HUES6 (cell line): ENCODE results near the gene SLC13A1.

Experiments used
- H3K27ac ChIP-seq: 2 replicates; pipeline ENCODE4 v1.7.0; 2013; ENCODE audit warnings: low read depth, mild to moderate bottlenecking, low read length, inconsistent platforms
- H3K27me3 ChIP-seq: 2 replicates; pipeline ENCODE4 v1.6.1; 2013; ENCODE audit warnings: low read length; ENCODE audit not compliant: control insufficient read depth, insufficient read depth
- H3K36me3 ChIP-seq: 2 replicates; pipeline ENCODE4 v1.6.1; 2013; ENCODE audit warnings: low read length; ENCODE audit not compliant: control insufficient read depth, insufficient read depth
- H3K4me1 ChIP-seq: 2 replicates; pipeline ENCODE4 v1.6.1; 2013; ENCODE audit warnings: low read length; ENCODE audit not compliant: control insufficient read depth, insufficient read depth
- H3K4me3 ChIP-seq: 2 replicates; pipeline ENCODE4 v1.5.1; 2013; ENCODE audit warnings: low read depth, low read length
- H3K9ac ChIP-seq: one replicate; pipeline ENCODE4 v1.6.1; 2013; ENCODE audit warnings: mild to moderate bottlenecking, low read length
- H3K9me3 ChIP-seq: 2 replicates; pipeline ENCODE4 v1.6.1; 2013; ENCODE audit warnings: low read depth, low read length; ENCODE audit not compliant: control insufficient read depth, insufficient read depth

The SLC13A1 gene

DNA sequence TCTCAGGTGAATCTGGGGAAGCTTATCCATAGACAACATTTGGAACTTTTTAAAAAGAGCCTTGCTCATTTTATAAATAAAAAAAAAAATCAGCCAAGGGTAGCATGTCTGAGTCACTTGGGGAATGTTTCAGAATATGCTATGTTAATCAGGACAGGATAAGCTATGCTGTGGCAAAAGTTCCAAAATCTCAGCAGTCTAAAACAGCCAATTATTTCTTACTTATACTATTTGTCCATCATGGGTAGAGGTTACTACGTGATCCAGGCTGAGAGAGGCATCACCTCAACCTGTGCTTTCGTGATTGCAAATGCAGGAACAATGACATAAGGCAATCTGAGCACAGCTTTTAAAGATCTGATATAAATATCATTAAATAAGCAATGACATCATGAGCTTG, 6.5 kb downstream of the SLC13A1 start:
- Histone ChIP-seq H3K9ac (no peak overlapping the region), H3K27me3 (no peaks in the 10 kb centered on the region), H3K27ac (no peak overlapping the region), H3K4me3 (no peak overlapping the region), H3K36me3 (no peaks in the 10 kb centered on the region), H3K9me3 (no peaks in the 10 kb centered on the region), H3K4me1 (0 out of 2 replicates have a peak, but pooled peaks cover 2% of the 10 kb centered on the region)

GRCh38 chr7:123191132-123191531, 8.6 kb downstream of the SLC13A1 start:
- Histone ChIP-seq H3K27ac (no peak overlapping the region), H3K27me3 (no peaks in the 10 kb centered on the region), H3K9ac (no peak overlapping the region), H3K4me1 (0 out of 2 replicates have a peak, but pooled peaks cover 2% of the 10 kb centered on the region), H3K9me3 (0 out of 2 replicates have a peak, but pooled peaks cover 5% of the 10 kb centered on the region), H3K4me3 (no peak overlapping the region), H3K36me3 (no peaks in the 10 kb centered on the region)

DNA sequence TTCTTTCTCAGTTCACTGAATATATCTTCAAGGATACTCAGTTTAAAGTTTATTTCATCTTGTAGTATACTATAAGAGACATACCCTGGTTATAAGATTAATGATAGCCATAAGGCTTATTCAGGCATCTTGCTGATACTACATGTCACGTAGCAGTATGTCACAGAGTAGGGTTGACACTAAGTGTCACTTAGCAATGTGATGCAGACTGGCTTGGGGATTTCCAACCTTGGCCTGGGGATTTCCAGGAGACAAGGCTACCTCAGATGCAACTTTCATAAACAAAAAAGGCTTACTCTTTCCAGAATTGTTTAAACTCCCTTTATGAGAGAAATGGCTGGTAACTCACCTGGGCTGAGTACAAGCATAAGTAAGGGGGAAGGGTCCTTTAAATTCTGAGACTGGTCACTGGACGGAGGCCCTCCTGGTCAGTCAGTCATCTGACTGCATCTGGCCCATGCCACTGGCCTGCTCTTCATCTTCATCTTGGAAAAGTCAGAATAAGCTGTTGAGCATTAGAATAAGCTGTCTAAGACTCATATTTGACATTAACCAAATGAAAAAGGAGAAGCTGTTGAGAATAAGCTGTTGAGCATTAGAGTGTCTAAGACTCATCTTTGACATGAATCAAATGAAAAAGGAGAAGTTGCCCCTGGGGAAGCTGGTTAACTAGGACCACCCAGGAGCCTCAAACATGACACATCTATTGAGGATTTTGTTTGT, 9.5 kb downstream of the SLC13A1 start:
- no peak overlapping the region for H3K27ac ChIP-seq
- H3K9ac ChIP-seq = no peak overlapping the region
- no peaks in the 10 kb centered on the region for H3K36me3 ChIP-seq
- peaks cover 5% of the 10 kb centered on the region; the same call in 1 of the 2 replicates for H3K9me3 ChIP-seq
- H3K4me3 ChIP-seq = no peak overlapping the region
- 0 out of 2 replicates have a peak, but pooled peaks cover 2% of the 10 kb centered on the region for H3K4me1 ChIP-seq
- no peaks in the 10 kb centered on the region for H3K27me3 ChIP-seq

- H3K27me3 ChIP-seq = no peaks in the 10 kb centered on the region
- peaks cover 5% of the 10 kb centered on the region; the same call in 1 of the 2 replicates for H3K9me3 ChIP-seq
- H3K36me3 ChIP-seq = no peaks in the 10 kb centered on the region
- no peak overlapping the region for H3K9ac ChIP-seq
- no peak overlapping the region for H3K4me3 ChIP-seq
- H3K27ac ChIP-seq = no peak overlapping the region
- H3K4me1 ChIP-seq = no peaks in the 10 kb centered on the region
Observed at GRCh38 chr7:123185756-123186155, 14.0 kb downstream of the SLC13A1 start.

DNA sequence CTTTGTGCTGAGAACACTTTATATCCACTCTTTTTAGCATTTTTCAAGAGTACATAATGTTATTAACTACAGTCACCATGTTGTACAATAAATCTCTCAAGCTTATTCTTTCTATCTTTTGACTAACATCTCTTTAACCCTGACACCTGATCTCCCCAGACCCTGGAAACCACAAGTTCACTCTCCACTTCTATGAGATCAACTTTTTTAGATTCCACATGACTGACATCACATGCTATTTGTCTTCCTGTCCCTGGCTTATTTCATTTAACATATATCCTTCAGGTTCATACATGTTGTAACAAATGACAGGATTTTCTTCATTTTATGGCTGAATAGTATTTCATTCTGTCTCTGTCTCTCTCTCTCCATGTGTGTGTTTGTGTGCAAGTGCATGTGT, 15.5 kb downstream of the SLC13A1 start:
- no peaks in the 10 kb centered on the region for H3K36me3 ChIP-seq
- H3K27ac ChIP-seq = no peak overlapping the region
- no peaks in the 10 kb centered on the region for H3K4me1 ChIP-seq
- H3K4me3 ChIP-seq = no peak overlapping the region
- peaks cover 5% of the 10 kb centered on the region; the same call in 1 of the 2 replicates for H3K9me3 ChIP-seq
- H3K9ac ChIP-seq = no peak overlapping the region
- H3K27me3 ChIP-seq = no peaks in the 10 kb centered on the region

GRCh38 chr7:123183431-123183830, 16.3 kb downstream of the SLC13A1 start:
- no peak overlapping the region for H3K27ac ChIP-seq

GRCh38 chr7:123177442-123177841, 22.3 kb downstream of the SLC13A1 start:
- H3K27ac ChIP-seq = no peak overlapping the region
- no peaks in the 10 kb centered on the region for H3K9me3 ChIP-seq
- no peak overlapping the region for H3K4me3 ChIP-seq
- H3K9ac ChIP-seq = no peak overlapping the region
- H3K27me3 ChIP-seq = no peaks in the 10 kb centered on the region
- H3K36me3 ChIP-seq = no peaks in the 10 kb centered on the region
- H3K4me1 ChIP-seq = no peaks in the 10 kb centered on the region

More at GRCh38 chr7:123183431-123183830, 16.3 kb downstream of the SLC13A1 start:
- H3K9me3 ChIP-seq = peaks cover 5% of the 10 kb centered on the region; the same call in 1 of the 2 replicates
- H3K4me3 ChIP-seq = no peak overlapping the region
- H3K9ac ChIP-seq = no peak overlapping the region
- no peaks in the 10 kb centered on the region for H3K36me3 ChIP-seq
- no peaks in the 10 kb centered on the region for H3K4me1 ChIP-seq
- H3K27me3 ChIP-seq = no peaks in the 10 kb centered on the region

- H3K9ac ChIP-seq = no peak overlapping the region
- H3K4me3 ChIP-seq = no peak overlapping the region
- no peaks in the 10 kb centered on the region for H3K27me3 ChIP-seq
- no peaks in the 10 kb centered on the region for H3K4me1 ChIP-seq
- no peaks in the 10 kb centered on the region for H3K9me3 ChIP-seq
- no peak overlapping the region for H3K27ac ChIP-seq
- H3K36me3 ChIP-seq = no peaks in the 10 kb centered on the region
Observed at GRCh38 chr7:123170333-123171246, 29.2 kb downstream of the SLC13A1 start.

- Histone ChIP-seq H3K27me3 (no peaks in the 10 kb centered on the region), H3K27ac (no peak overlapping the region), H3K9ac (no peak overlapping the region), H3K9me3 (no peaks in the 10 kb centered on the region), H3K36me3 (no peaks in the 10 kb centered on the region), H3K4me3 (no peak overlapping the region), H3K4me1 (no peaks in the 10 kb centered on the region)
Observed at GRCh38 chr7:123169065-123169464, 30.7 kb downstream of the SLC13A1 start.

GRCh38 chr7:123157606-123158005, 42.2 kb downstream of the SLC13A1 start:
- Histone ChIP-seq H3K27ac (no peak overlapping the region), H3K9me3 (no peaks in the 10 kb centered on the region), H3K27me3 (no peaks in the 10 kb centered on the region), H3K4me1 (no peaks in the 10 kb centered on the region), H3K36me3 (no peaks in the 10 kb centered on the region), H3K4me3 (no peak overlapping the region), H3K9ac (no peak overlapping the region)

- no peak overlapping the region for H3K4me3 ChIP-seq
- H3K27me3 ChIP-seq = no peaks in the 10 kb centered on the region
- H3K27ac ChIP-seq = no peak overlapping the region
- H3K4me1 ChIP-seq = no peaks in the 10 kb centered on the region
- H3K9me3 ChIP-seq = no peaks in the 10 kb centered on the region
- no peaks in the 10 kb centered on the region for H3K36me3 ChIP-seq
- H3K9ac ChIP-seq = no peak overlapping the region
Observed at GRCh38 chr7:123155571-123155970, 44.2 kb downstream of the SLC13A1 start.
